Suprapubic skin (tissue), 4 donors: ENCODE data around the gene GET4. TPM values are rescaled to one million over a fixed set of nuclear protein-coding genes. Genes with fewer than 3 reads are reported as not detected.
A peak's percentile ranks its signal among the peaks of the same experiment; 100 is the strongest.
"Not testable (repeated sequence)": the region's sequence is repeated elsewhere in the genome, so short reads cannot be mapped to it uniquely, and the experiment has no call there.

Experiments
- DNase-seq, 2 donors: peaks; one replicate each; pipeline ENCODE4 v3.0.0-alpha.2; 2019; ENCODE audit warnings: low spot score in 2 of 2
- H3K27ac ChIP-seq: fragments of 200-600 bp; sonication (generic); one replicate; pipeline ENCODE4 v1.5.1; 2019
- H3K27me3 ChIP-seq: fragments of 200-600 bp; sonication (generic); one replicate; pipeline ENCODE4 v1.5.1; 2019
- H3K36me3 ChIP-seq: fragments of 200-600 bp; sonication (generic); one replicate; pipeline ENCODE4 v1.5.1; 2019
- H3K4me1 ChIP-seq: fragments of 200-600 bp; sonication (generic); one replicate; pipeline ENCODE4 v1.5.1; 2019
- H3K4me3 ChIP-seq: fragments of 200-600 bp; sonication (generic); one replicate; pipeline ENCODE4 v1.5.1; 2019; ENCODE audit warnings: mild to moderate bottlenecking
- H3K9me3 ChIP-seq: fragments of 200-600 bp; sonication (generic); one replicate; pipeline ENCODE4 v1.5.1; 2019
- EP300 ChIP-seq: sonication (generic); formaldehyde crosslinking; IDR thresholded peaks from one replicate; pipeline ENCODE4 v1.6.1; 2017; ENCODE audit warnings: antibody characterized with exemption
- POLR2A ChIP-seq, 2 donors: fragments of 450-650 bp; IDR thresholded peaks; one replicate each; pipeline ENCODE4 v1.6.1; 2017; ENCODE audit warnings: antibody characterized with exemption in 2 of 2, mild to moderate bottlenecking in 2 of 2, moderate library complexity in 2 of 2
- POLR2AphosphoS5 ChIP-seq, 3 donors: sonication (generic); formaldehyde crosslinking; IDR thresholded peaks; one replicate each; pipeline ENCODE4 v1.6.1; 2017; ENCODE audit warnings: antibody characterized with exemption in 3 of 3
- WGBS: methylation state at CpG from one replicate; pipeline ENCODE4 v1.1.5; 2018; 5-methylcytosine and 5-hydroxymethylcytosine counted together
- total RNA-seq, 4 donors: library from RNA; depleted of rRNA; stranded (reverse); fragments of >200 nt; gene quantifications; one replicate each; pipeline ENCODE4 v1.1.0, GENCODE V29; 2016
- TF ChIP-seq, protein P1 (sequence below), 2 donors: fragments of 200-600 bp in 1 of 2; fragments of 450-650 bp in 1 of 2; sonication (generic) in 1 of 2; IDR thresholded peaks; one replicate each; pipeline ENCODE4 v1.5.1; 2016 to 2019; ENCODE audit warnings: antibody characterized with exemption in 2 of 2, mild to moderate bottlenecking in 1 of 2, moderate library complexity in 1 of 2

The GET4 gene
- total RNA-seq, 4 donors from 2014 or later = 27.7 to 58.2 (median 47.8) TPM

DNA sequence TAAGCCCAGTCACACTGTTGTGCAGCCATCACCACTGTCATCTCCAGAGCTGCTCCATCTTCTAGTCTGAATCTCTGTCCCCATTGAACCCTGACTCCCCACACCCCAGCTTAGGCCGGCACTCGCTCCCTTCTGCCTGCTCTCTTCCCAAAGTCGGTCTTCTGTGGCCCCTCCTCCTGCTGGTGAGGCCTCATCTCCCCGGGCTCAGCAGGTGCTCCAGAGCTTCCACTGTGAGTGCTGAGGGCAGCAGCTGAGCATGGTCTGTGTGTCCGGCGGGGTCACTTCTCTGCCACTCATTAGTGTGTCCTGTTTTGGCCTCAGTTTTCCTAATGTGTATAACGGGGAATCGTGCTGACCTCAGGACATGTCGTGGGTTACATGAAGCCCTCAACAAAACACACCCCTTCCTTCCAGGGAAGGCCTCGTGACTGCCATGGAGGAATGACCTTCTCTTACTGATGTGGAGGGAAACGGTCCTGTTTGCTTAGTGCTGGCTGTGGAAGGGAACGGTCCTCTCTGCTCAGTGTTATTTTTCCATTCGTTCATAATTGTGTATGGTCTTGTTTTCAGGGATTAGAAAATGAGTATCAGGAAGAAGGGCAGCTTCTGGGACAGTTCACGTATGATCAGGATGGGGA is 4.3 kb upstream of the GET4 start:
- TF ChIP-seq EP300 = no peak
- TF ChIP-seq, protein P1, sequence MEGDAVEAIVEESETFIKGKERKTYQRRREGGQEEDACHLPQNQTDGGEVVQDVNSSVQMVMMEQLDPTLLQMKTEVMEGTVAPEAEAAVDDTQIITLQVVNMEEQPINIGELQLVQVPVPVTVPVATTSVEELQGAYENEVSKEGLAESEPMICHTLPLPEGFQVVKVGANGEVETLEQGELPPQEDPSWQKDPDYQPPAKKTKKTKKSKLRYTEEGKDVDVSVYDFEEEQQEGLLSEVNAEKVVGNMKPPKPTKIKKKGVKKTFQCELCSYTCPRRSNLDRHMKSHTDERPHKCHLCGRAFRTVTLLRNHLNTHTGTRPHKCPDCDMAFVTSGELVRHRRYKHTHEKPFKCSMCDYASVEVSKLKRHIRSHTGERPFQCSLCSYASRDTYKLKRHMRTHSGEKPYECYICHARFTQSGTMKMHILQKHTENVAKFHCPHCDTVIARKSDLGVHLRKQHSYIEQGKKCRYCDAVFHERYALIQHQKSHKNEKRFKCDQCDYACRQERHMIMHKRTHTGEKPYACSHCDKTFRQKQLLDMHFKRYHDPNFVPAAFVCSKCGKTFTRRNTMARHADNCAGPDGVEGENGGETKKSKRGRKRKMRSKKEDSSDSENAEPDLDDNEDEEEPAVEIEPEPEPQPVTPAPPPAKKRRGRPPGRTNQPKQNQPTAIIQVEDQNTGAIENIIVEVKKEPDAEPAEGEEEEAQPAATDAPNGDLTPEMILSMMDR (IDR thresholded peaks at IDR 0.05) = no peak
- no peak for TF ChIP-seq POLR2AphosphoS5 (IDR thresholded peaks at IDR 0.05)
- no peak for TF ChIP-seq POLR2A (IDR thresholded peaks at IDR 0.05)
- H3K4me3 ChIP-seq = no peak overlapping the region
- H3K27ac ChIP-seq = no peak overlapping the region
- no peaks in the 10 kb centered on the region for H3K9me3 ChIP-seq
- WGBS = 86% methylated on average over 14 of the region's 14 CpGs
- peaks cover 46% of the 10 kb centered on the region for H3K36me3 ChIP-seq
- peaks cover 48% of the 10 kb centered on the region for H3K4me1 ChIP-seq
- H3K27me3 ChIP-seq = no peaks in the 10 kb centered on the region
- peak in 1 of 2 donors; percentile 59 for DNase-seq

DNA sequence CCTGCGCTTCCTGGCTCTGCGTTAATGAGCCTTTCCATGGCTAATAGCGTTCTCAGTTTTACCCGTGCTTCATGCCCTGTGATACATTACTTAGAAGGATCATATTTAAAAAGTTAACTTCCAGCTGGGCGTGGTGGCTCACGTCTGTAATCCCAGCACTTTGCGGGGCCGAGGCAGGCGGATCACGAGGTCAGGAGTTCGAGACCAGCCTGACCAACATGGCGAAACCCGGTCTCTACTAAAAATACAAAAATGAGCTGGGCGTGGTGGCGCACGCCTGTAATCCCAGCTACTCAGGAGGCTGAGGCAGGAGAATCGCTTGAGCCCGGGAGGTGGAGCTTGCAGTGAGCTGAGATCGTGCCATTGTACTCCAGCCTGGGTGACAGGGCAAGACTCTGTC is 3.7 kb upstream of the GET4 start:
- not testable (repeated sequence) for H3K27me3 ChIP-seq, DNase-seq, H3K4me3 ChIP-seq, H3K9me3 ChIP-seq
- Histone ChIP-seq H3K27ac (peak overlapping the region; percentile 16), H3K36me3 (peaks cover 42% of the 10 kb centered on the region), H3K4me1 (peaks cover 45% of the 10 kb centered on the region)
- WGBS = 89% methylated on average over 19 of the region's 19 CpGs

DNA sequence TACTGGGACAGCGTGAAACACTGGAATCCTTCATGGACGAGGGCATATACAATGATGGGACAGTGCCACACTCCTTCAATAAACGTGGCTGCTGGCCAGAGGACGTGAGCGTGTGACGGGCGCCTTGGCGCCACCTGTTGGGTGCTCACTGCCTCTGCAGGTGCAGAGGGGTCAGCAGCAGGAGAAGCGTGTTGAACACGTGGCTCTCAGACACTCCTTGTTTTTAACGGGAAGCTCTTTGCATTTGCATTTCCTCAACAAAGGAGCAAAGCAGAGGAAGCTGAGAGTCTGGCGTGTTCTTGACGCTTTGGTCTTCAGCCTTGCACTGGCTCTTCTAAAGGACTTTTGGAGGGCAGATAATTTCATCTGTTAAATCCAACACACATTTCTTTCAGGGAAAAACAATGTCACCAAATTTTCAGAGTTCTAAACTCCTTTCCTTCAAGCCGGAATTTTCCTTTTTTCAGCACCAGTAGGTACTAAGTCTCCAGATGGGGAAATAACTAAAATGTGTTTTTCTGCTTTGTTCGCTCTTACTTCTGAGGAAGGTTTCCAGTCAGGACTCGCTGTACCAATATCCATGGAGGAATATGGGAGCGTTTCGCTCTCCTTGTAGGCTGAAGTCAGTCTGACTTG is 2.9 kb upstream of the GET4 start:
- no peak overlapping the region for H3K4me3 ChIP-seq
- peaks cover 45% of the 10 kb centered on the region for H3K4me1 ChIP-seq
- peak overlapping the region; percentile 59 for H3K27ac ChIP-seq
- no peak for TF ChIP-seq POLR2A (IDR thresholded peaks at IDR 0.05)
- peak; percentile 37 to 94 (median 60) for TF ChIP-seq POLR2AphosphoS5 (IDR thresholded peaks at IDR 0.05)
- TF ChIP-seq, protein P1 (IDR thresholded peaks at IDR 0.05) = peak; percentile 88 to 95
- TF ChIP-seq EP300 = no peak
- 29% methylated on average over 18 of the region's 18 CpGs for WGBS
- peaks cover 40% of the 10 kb centered on the region for H3K36me3 ChIP-seq
- no peaks in the 10 kb centered on the region for H3K27me3 ChIP-seq
- H3K9me3 ChIP-seq = no peaks in the 10 kb centered on the region
- DNase-seq = peak in 1 of 2 donors; percentile 89

DNA sequence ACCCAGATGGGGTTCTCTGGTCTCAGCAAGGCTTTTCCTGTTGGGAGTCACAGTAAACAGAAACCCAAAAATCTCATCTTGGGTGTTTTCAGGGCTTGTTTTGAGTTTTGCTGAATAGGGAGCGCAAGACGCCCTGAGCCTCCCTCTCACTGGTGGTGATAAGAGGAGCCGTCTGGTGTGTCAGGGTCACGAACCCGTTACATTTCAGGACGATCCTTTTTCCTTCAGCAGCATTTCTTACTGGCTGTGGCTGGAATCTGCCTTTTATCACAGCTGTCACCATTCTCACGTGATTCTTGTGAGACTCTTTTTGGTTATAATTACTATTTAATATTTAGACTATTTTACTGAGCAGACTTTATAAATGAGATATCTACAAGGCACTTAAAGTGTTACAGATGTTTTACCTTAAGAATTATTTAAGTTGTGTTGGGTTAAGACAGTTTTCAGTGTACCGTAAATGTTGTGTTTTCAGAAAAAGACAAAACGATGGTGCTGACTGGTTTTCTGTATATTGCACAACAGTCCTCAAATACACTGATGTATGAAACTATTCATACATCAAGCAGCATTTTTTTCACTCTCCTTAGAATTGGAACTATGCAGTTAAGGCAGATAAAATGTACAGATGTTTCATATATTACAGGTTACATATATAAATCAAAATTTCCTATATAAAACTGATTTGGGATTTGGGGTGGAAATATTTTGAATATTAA is 2.2 kb upstream of the GET4 start:
- Histone ChIP-seq H3K9me3 (no peaks in the 10 kb centered on the region), H3K4me3 (no peak overlapping the region), H3K36me3 (peaks cover 40% of the 10 kb centered on the region), H3K27me3 (no peaks in the 10 kb centered on the region), H3K27ac (peak overlapping the region; percentile 59), H3K4me1 (peaks cover 49% of the 10 kb centered on the region)
- no peak for DNase-seq
- no peak for TF ChIP-seq EP300
- TF ChIP-seq, protein P1 (IDR thresholded peaks at IDR 0.05) = no peak
- no peak for TF ChIP-seq POLR2AphosphoS5 (IDR thresholded peaks at IDR 0.05)
- TF ChIP-seq POLR2A (IDR thresholded peaks at IDR 0.05) = no peak
- 79% methylated on average over 9 of the region's 9 CpGs for WGBS

DNA sequence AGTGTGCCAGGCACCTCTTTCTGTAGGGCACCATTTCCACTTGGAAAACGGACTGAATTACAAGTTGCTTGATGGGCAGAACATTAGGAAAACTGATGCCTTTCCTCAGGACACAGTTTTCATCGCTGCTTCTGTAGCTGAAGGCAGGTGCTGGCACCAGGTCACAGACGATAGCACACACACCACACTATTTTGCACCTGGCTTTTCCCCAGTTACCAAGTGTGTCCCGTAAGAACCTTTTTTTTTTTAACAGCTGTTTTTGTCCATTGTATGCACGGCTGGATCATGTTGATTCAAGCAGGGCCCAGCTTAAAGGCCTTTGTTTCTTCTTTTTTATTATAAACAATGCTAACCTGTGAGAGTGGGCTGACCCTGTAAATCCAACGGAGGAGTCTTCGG is 1.3 kb upstream of the GET4 start:
- H3K27ac ChIP-seq = peak overlapping the region; percentile 93
- H3K27me3 ChIP-seq = no peaks in the 10 kb centered on the region
- no peaks in the 10 kb centered on the region for H3K9me3 ChIP-seq
- no peak overlapping the region for H3K4me3 ChIP-seq
- DNase-seq = no peak
- WGBS = 69% methylated on average over 7 of the region's 7 CpGs
- no peak for TF ChIP-seq POLR2A (IDR thresholded peaks at IDR 0.05)
- TF ChIP-seq EP300 = no peak
- TF ChIP-seq, protein P1 (IDR thresholded peaks at IDR 0.05) = no peak
- no peak for TF ChIP-seq POLR2AphosphoS5 (IDR thresholded peaks at IDR 0.05)
- H3K36me3 ChIP-seq = peaks cover 32% of the 10 kb centered on the region
- H3K4me1 ChIP-seq = peaks cover 56% of the 10 kb centered on the region
